DMS153 treated with DMSO at 0.1 percent for 48 hours (cell line): ENCODE measurements around the gene SLC15A3.

Experiments used
- DNase-seq: peaks from one replicate; lab custom pipeline; 2025; ENCODE audit not compliant: unreplicated experiment; lab: John Stamatoyannopoulos, UW

Gene SLC15A3

GRCh38 chr11:60899046-60899936 is 52.7 kb downstream of the SLC15A3 start:
- DNase-seq = peak; percentile 24

- DNase-seq = no peak
Measured at GRCh38 chr11:60897496-60897895, 54.5 kb downstream of the SLC15A3 start.

DNA sequence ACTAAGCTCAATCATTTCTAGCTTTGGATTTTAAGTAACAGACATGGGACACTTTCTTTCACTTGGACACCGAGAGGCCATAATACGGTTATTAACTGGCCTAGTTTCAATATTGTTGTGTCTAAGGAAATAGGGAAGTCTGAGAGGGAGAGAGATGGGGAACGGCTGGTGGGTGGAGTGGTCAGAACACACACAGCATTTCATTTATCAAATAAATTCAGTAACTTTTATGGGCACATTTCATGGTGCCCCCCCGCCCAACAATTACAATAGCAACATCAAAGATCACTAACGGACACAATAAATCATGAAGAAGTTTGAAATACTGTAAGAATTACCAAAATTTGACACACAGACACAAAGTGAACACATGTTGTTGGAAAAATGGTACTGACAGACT is 56.3 kb downstream of the SLC15A3 start:
- DNase-seq = no peak

DNA sequence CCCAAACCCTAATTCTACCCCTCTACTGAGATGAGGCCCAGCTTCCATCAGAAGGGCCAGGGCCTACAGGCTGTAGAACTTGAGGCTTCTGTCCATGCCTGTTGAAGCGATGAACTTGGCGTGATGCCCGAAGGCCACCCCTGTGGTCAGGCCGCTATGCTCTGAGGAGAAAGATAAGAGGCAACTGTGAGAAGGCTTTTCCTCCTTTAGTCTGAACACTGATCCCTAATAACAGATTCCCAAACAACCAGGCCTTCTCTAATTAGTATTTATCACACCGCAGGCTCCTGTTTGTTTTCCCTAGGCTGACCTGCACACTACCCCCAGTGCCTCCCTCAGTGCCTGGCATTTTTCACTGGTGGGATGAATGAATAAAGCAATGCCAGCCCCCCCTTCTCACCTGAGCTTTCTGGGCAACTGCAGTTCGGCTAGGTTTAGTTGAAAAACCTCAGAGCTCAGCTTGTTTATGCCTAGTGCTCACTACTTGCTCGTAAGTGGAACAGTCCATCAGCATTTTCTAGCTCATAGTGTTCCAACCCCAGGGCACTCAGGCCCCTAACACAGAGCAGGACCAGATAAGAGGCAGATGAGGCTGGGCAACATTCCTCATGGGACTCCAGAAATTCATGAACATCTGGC is 60.8 kb downstream of the SLC15A3 start:
- no peak for DNase-seq

- no peak for DNase-seq
Measured at GRCh38 chr11:60890696-60891095, 61.3 kb downstream of the SLC15A3 start.

DNA sequence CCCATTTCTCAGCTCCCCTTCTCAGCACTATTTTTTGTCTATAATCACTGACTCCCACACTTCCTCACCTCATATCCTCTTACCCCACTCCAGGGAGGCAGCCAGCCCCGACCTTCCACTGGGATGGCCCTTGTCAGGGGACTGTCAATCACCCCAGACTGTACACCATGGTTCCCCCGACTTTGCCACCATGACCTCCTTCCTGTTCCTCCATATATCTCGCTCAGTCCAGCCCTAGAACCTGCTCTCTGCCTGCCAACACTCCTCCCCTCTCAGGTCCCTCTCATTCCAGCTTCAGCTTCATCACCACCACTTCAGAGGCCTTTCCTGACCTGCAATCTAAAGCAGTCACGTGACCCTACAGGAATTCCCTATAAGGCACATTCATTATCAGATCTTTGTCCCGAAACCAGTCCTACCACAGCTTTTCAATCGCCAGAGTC is 62.1 kb downstream of the SLC15A3 start:
- no peak for DNase-seq

DNA sequence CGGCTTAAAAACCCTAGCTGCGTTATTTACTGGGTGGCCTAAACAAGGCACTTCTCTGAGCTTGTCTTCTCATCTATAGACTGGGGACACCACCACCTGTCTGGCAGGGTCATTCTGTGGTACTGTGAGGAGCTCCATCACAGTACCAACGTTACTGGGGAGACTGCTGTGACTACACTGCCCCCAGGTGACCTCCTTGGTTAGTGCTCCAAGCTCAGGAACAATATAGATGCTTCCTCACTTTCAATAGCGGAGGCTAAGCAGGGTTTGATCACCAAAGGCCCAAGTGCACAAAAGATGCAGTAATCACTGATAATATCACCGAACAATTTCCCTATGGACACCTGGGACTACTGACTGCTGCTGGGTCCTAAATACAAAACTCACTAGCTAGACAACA is 64.4 kb downstream of the SLC15A3 start:
- DNase-seq = peak; percentile 66
